Cardiac fibroblast (primary cell): ENCODE data around the gene EPAS1.

Source experiments
- DNase-seq, 2 donors: peaks; one replicate each; pipeline versions ENCODE4 v3.0.0 to v3.0.0-alpha.2; 2010; ENCODE audit warnings: low read depth in 2 of 2
- H3K4me3 ChIP-seq, 2 donors: replicated peaks in 1 of 2; 1 replicate in 1 of 2; 2 replicates in 1 of 2; pipeline ENCODE4 v1.5.1; 2011; ENCODE audit warnings: low read depth in 2 of 2, low read length in 2 of 2, mild to moderate bottlenecking in 2 of 2, moderate library complexity in 1 of 2
- CTCF ChIP-seq: IDR thresholded peaks from one replicate; pipeline ENCODE4 v1.5.1; 2011; ENCODE audit warnings: low read depth, mild to moderate bottlenecking, low read length, inconsistent platforms

The EPAS1 gene

GRCh38 chr2:46375566-46376125 is 78.4 kb downstream of the EPAS1 start:
- no peak for TF ChIP-seq CTCF
- H3K4me3 ChIP-seq = no peak overlapping the region
- no peak for DNase-seq

DNA sequence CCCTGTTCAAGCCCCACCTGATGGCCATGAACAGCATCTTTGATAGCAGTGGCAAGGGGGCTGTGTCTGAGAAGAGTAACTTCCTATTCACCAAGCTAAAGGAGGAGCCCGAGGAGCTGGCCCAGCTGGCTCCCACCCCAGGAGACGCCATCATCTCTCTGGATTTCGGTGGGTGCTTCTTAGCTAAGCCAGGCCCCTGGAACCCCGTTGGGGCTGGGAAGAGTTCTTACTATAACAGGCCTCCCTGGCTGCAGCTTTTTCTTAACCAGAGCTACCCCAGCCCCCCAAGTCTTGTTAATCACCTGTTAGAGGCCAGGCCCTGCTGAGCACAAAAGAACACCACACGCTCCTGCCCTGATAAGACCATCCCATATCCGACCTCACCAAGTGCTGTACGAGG is 79.4 kb downstream of the EPAS1 start:
- no peak for TF ChIP-seq CTCF
- no peak for DNase-seq
- no peak overlapping the region for H3K4me3 ChIP-seq

DNA sequence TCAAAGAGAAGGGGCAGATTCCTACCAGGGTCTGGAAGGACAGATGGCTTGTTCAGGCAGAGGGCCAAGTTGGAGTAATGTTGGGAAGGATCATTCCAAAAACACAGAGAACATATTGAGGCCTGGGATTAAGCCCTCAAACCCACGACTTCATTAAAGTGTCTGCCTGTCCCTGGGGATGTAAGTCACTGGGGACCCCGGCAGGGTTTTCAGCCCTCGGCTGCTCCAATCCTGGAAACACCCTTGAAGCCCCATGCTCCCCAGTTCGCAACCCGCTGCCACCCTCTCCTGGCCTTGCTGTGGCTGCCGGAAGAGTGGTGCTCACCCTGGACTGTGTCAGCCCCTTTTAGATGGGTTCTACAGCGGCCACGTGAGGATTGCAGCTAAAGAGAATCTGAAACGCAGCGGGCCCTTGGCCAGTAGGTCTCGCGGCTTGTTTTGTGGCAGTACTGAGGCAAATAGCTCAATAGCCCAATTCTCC is 79.9 kb downstream of the EPAS1 start:
- DNase-seq = peak in 1 of 2 donors; percentile 34
- peak; percentile 11 for TF ChIP-seq CTCF
- H3K4me3 ChIP-seq = no peak overlapping the region

- no peak overlapping the region for H3K4me3 ChIP-seq
- no peak for DNase-seq
- TF ChIP-seq CTCF = no peak
These were observed 80.7 kb downstream of the EPAS1 start for GRCh38 chr2:46377666-46378560.

DNA sequence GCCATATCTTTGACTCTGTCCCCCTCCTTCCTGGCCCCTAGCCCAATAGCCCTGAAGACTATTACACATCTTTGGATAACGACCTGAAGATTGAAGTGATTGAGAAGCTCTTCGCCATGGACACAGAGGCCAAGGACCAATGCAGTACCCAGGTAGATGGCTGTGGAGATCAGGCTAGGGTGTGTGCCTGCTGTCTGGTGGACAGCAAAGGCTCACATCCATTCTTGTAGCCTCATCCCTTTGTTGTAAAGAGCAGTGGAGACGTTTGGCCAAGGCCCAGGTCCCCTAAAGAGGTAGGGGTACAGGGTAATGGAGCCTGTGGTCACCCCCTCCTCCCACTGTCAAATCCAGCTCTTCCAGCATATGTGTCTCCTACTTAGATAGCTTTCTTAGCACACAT is 81.4 kb downstream of the EPAS1 start:
- H3K4me3 ChIP-seq = no peak overlapping the region
- TF ChIP-seq CTCF = no peak
- no peak for DNase-seq

GRCh38 chr2:46379213-46380037 is 82.2 kb downstream of the EPAS1 start:
- no peak overlapping the region for H3K4me3 ChIP-seq
- DNase-seq = peak in 1 of 2 donors; percentile 76

More at GRCh38 chr2:46379213-46380037, 82.2 kb downstream of the EPAS1 start:
- TF ChIP-seq CTCF = no peak
